GM18873 (cell line): ENCODE data around the gene SULT1C2.

ENCODE experiments used
- ATAC-seq: cut with Tn5 transposase; IDR thresholded peaks from one replicate; pipeline ENCODE4 v1.9.1; 2021; ENCODE audit warnings: mild to moderate bottlenecking, moderate library complexity, moderate number of reproducible peaks; ENCODE audit not compliant: unreplicated experiment, low FRiP score

The SULT1C2 gene

DNA sequence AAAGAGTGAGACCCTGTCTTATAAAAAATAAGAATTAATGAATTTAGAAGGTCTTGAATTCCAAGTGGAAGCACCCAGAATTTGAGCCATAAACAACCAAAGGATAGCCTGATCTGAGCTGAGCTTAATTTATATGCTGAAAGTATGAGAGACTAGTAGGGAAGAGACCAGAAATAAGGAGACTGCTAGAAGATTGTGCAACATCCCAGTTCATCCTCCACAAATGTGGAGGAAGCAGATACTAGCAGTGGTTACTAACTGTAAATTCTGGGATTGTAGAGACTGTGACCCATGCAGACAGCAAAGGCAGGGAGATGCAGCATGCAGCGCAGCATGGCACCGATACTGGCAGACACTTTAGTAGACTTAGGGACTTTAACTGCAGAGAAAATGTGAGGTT is 1.5 kb upstream of the SULT1C2 start:
- no peak for ATAC-seq

DNA sequence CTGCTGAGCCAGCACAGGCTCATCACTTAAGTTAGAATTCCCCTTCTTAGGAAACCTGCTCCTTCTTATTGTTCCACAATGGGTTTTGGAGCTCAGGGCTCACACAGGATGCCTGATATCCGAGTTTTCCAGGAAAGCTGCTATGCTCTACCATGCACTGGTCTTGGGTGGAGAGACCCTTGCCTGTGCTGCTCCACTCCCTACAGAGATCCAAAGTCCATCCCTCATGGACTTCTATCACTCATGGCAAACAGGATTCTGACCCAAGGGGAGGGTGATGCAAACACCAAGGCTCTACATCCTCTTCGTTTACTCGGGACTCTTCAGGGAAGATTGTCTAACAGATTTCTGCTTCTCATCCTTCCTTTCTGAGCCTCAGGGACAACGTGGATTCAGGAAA is 5.2 kb downstream of the SULT1C2 start:
- no peak for ATAC-seq

DNA sequence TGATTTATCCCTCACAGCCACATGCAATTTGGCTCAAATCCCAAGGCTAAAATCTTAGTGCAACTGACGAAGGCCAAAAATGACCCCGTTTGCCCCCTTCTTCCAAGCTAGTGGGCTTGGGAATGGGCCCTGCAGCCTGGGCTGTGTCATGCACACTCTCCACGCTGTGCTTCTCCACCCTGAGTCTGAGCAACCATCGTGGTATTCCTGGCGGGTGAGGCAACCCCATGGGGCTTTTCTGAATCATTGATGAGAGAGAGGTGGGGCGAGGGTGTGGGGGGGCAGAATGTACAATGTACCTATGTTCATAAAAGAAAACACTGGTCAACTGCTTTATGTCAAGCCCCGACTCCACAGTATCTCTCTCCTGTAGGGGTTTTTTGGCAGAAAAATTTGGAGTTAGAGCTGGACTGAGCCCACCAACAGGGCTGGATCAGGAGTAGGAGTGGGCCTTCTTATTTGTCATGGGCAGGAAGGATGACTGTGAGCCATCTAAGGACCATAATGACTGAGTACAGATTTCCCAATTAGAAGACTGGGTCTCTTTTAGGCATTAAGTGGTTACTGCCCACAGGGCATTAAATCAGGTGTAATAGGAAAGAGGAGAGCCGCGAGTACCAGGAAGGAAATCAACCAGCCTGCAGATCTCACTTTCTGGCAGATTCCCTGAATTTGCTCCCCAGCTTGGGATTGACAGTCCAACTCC is 8.9 kb downstream of the SULT1C2 start:
- no peak for ATAC-seq

DNA sequence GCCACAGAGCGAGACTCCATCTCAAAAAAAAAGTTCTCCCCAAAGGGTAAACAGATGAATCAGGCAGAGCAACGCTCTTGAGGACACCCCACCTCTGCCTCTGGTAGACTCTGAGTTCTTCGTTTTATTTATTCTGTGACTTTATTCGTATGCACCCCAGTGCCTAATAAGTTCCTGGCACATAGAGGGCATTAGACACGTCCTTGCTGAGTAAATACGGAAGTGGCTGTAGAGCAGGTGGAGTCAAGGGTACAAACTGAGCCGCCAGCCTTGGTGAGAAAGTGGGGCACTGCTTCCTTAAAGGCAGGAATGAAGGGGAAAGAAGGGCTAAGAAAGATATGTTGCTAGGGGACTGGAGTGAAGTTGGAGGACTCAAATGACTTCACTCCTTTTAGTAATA is 12.9 kb downstream of the SULT1C2 start:
- ATAC-seq, result no peak

DNA sequence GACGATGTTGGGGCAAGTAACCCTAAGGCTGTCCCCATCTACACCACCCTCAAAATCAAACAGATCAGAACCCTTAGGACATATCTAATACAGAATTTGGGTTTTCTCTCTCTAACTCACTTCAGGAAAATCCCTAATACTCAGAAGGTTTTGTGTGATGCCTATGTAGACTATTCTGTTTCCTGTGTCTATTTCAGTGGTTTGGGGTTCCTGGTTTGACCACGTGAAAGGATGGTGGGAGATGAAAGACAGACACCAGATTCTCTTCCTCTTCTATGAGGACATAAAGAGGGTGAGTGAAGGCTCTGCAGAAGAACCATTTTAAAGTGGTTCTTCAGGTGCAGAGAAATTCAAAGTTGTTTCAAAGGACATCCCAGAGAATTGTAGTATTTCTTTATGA is 16.3 kb downstream of the SULT1C2 start:
- no peak for ATAC-seq

DNA sequence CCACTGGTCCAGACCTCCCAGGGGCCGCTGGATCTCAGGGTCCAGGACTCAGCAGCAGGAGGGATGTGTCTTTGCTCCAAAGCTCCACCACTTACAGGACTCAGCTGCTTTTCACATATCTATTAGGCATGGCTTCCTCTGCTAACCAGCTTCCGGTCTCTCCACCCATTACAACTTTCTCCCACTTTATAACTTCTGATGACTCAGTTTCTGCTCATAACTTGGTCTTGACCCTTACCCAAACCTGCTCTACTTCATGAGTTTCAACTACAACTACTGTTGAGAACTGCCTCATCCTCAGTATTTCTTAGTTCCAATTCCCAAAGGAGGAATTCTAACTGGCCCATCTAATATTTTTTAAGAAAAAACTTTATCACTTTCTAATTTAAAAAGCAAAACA is 17.2 kb downstream of the SULT1C2 start:
- no peak for ATAC-seq

DNA sequence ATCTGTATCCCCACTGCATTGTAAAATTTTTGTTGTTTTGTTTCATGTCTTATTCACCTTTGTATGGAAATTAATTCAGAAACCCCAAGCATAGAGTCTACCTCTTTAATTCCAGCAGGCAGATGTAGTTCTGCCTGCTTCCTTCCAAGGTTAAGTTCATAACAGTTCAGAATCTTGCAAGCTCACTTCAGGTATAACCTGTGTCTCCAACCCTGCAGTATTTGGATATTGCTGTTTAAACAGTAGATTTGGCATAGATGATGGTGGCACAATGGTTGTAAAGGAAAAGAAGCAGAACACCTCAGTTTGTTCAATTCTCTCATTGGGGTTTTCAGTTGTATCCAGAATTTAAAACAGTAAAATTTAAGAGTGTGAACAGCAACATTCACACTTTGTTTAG is 21.2 kb downstream of the SULT1C2 start:
- ATAC-seq, result no peak

DNA sequence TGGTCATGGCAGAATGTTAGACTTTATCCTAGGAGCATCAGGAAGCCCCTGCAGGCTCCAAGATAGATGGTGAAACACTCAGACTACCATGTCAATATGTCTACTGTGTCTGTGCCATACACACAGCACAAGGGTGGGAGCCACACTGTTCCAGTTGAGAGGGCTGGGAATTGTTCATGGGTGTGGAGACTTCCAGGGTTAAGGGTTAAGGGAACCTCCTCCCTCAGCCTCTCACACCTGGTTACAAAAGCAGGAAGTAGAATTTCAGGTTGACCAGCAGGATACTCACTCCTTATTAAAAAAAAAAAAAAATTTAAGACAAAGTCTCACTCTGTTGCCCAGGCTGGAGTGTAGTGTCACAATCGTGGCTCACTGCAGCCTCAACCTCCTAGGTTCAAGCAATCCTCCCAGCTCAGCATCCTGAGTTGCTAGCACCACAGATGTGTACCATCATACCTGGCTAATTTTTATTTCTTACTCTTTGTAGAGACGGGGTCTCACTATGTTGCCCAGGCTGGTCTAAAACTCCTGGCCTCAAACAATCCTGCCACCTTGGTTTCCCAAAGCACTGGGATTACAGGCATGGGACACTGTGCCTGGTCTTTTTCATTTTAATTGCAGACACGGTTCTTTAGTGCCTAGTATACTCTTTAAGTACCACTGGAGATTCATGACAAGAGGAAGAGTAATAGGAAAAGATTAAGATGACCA is 26.0 kb downstream of the SULT1C2 start:
- ATAC-seq, result no peak

DNA sequence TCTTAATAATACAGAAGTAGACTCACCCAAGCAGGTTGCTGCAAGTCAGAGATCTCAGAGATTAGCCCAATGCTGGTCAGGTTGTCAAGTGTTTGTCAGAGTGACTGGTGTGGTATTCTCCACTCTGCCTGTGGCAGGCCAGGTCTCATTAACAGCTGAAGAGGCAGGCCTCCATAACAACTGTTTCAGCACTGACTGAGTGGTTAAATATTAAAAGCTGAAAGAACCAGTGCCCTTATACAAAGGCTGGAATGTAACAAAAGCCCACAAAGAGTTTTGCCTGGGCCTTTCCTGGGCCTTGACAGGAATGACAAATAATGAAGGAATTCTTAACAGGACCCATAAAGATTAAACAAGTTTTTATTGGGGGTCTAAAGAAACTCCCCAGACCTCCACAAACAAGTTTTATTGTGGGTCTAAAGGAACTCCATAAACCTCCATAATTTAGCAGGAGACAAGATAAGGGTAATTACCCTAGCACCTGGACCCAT is 26.8 kb downstream of the SULT1C2 start:
- ATAC-seq, result no peak

DNA sequence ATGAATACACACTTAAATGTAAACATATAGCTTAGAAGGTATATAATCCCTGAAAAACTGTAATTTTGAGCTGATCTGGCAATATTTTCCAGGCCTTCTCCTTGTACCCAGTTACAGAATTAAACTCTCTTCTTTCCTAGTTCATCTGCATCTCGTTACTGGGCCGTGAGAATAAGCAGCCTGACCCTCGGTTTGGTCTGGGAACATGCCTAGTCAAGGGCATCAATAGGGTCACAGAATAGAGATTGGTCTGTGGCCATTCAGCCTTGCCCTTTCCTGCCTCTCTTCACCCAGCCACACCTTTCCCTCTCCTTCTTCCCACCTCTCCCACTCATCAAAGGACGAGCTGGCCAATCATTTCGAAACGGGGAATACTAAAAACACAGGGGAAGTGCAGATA is 27.3 kb downstream of the SULT1C2 start:
- no peak for ATAC-seq

DNA sequence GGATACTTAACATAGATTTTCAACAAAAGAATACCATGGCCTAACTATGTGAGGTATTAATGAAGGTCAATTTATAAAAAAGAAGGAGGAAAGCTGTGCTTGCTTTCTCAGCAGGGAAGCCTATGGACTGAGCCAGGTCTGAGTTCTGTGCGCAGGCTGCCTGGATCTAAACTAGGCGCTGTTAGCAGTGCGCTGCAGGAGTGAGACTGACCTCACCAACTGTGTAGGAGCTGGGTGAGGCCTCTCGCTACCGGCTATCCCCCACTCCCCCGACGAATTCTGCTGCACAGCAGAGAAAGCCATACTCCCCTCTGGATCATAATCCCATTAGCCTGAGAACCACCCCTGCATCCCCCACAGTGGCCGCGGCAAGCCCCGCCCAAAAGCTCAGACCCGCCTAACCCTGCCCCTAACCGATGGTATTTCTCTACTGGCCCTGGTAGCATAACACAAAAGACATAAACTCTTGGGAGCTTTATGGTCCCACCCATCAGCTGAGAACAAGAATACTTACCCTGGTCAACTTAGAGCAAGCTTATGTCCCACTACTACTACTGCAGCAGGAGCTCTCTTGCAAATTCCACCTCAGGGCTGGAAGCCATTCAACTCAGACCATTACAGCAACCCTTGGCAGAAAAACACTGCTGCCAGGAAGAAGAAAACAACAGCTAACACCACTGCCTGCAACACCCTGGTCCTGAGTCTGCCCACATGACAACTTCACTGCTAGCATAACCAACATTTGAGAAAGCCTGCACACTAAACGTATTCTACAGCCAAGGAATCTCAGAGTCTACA is 28.0 kb downstream of the SULT1C2 start:
- ATAC-seq, result no peak

DNA sequence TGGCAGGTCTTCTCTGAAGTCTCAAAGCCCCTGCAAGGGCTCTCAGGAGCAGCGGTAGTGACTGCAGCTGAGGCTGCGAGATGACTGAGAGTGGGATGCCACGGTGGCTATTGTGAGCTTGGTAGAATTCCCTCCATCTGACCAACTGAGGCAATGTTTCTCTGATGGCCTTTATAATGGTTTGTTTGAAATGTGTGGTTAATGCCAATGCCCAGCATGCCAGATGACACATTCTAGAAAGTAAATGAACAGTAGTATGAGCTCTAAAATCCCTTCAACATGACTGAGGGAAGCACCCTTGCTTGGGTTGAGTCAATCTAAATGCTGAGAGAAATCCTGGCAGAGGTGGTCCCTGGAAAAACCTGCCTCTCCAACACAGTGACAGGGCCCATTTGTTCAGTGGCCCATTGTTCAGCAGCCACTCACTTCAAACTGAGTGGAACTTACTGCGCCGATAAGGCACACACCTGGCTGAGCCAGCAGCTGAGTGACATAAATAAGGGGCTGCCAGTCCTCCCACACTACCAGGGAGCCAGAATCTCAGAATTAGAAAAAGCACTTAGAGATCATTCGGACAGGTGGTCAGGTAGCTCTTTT is 31.7 kb downstream of the SULT1C2 start:
- no peak for ATAC-seq

DNA sequence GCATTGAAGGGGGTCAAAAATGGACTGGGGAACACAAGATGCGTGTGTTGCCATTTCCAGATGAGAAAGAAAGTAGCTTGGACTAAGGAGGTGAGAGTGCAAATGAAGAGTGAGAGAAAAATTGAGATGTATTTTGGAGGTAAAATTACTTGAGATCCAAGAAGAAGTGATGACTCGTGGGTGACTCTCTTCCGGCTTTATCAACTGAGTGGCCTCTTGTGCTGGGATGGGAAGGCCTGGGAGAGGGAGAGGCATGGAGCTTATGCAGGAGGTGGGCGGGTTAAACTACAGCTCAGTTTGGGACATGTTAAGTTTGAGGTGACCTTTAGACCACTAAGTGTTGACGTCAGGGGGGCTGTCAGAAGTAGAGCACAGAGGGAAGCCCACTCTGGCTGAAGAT is 34.9 kb downstream of the SULT1C2 start:
- no peak for ATAC-seq

DNA sequence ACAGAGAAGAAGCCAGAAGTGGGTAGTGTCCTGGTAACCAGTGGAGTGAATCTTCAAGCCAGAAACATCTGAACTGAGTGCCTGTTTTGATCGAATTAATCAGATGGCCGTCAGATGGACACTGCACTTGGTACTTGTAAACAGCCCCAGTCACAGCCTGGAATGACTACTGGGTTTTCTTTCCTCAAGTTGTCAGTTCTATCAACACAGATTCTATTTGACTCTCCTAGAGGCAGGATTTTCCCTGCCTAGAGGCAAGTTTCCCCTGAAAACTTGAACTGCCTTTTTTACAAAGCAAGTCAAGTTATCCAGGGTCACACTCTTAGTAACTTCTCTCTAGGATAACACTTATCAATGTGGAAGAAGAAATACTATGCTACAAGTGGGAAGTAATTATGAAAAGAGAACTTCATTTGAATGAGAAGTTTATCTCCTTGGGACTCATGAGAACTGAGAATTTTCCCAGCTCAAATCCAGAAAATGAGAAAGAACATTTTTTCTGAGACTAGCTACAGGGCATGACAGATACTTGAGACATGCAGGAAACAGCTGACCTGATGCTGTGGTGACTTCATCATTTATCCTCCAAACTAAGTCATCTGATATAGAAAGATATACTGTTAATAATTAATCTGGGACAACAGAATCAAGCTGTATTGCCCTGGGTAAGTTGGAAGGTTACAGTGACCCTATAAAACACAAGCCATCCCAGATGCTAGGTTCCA is 36.0 kb downstream of the SULT1C2 start:
- ATAC-seq, result no peak

DNA sequence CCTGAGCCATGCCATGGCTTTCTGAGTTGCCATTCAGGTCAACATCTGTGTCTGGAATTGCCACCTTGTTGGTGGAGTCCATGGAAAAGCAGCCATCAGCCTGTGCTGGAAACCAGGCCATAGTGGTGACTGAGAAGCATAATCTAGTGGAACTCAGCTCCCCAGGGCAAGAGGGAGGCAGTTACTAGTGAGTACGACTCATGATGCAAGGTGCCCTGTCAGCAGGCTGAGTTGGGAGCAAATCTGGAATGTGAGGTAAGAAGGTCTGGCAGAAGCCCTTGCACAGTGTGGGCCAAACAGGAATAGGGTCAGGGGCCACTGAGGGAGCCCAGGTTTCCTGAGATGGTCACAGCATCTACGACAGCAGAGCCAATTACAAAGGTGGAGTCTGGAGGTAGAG is 37.1 kb downstream of the SULT1C2 start:
- ATAC-seq, result no peak

DNA sequence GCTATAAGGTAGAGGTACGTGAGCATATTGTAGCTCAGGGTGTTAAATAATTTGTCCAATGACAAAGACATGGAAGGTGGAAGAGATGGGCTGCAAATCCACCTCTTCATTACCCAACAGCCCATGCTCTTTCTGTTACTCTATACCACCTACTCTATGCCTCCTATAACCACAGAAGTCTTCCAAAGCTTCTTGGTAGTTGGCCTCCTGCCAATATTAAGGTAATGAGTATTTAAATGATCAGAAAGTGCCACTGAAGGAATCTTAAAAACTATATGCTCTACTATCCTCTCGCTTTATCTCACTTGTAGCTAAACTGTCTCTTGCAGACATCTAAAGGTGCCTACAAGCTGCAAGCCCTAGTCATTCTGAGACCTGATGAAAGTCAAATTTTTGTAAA is 41.1 kb downstream of the SULT1C2 start:
- no peak for ATAC-seq

DNA sequence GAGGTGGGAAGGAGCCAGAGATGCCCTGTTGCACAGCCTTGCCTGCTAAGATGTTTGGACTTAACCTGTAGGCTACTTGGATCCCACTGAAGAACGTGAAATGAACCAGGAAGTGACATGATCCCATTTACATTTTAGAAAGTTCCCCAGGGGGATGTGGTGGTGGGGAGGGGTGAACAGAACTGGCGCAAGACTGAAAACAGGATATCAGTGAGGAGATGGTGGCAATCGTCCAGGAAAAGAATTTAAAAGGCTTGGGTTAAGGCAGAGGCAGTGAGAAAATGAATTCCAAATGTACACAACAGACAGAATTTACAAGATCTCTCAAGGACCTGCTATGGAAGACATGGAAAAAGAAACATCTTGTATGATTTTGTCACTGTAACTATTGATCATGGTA is 42.3 kb downstream of the SULT1C2 start:
- ATAC-seq, result no peak

DNA sequence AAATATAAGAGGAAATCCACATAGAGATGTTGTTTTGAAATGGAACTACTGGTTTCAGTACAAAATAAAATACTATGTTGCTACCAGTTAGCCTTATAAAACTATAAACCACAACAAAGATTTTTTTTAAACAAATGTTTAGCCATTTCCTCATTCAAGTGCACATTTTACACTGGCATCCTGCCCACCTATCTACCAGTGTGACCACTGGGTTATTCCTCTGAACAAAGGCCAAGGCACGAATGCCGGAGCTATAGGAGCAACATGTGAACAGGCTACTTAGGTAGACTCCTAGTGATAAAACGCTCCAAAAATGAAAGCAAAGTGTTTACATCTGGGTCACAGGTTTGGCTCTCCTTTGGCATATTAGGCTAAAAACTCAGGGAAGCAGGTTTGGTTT is 57.3 kb downstream of the SULT1C2 start:
- ATAC-seq, result no peak

DNA sequence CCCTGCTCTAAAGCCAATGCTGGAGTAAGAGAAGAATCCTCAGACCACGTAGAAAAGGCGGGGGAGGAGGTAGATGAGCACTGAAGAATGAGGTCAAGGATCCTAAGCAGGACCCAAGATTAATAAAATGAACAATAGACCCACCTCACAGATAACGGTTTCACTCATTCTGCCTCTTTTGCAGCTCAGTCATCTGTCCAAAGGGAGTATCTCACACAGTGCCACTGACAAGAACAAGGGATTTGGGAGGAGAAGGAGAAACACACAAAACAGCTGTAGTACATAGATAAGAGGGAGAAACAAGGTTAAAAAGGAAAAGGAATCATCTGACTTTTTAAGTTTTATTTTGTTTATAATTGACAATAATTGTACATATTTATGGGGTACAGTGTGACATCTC is 58.1 kb downstream of the SULT1C2 start:
- no peak for ATAC-seq

DNA sequence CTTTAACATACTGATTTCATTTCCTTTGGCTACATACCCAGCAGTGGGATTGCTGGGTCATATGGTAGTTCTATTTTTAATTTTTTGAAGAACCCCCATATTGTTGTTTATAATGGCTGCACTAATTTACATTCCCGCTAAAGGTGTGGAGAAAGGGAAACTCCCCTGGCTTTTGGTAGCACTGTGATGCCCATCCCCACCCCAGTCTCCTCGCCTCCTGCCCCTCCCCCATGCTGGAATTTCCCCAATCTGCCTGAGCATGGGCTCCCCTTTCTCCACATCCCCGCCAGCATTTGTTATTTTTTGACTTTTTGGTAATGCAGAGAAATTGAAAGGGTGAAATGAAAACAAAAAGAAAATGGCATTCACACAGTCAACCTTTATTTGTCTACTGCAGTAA is 59.1 kb downstream of the SULT1C2 start:
- no peak for ATAC-seq
